ENCODE data around the gene SDC4.

SDC4 gene

DNA sequence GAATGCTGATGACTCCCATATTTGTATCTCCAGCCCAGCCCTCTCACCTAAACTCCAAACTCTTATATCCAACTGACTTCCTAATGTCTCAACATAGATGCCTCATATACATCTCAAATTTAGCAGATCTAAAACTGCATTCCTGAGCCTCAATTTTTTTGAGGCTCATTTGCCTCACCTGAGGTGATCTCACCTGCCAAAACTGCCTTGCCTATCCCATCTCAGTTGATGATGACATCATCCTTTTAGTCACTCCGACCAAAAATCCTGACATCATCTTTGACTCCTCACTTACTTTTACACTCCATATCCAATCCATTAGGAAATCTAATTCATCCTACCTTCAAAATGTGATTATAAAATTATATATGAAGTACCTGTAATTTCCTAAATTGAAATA lies 68.2 kb downstream of the SDC4 start:
- TF ChIP-seq, protein P1, sequence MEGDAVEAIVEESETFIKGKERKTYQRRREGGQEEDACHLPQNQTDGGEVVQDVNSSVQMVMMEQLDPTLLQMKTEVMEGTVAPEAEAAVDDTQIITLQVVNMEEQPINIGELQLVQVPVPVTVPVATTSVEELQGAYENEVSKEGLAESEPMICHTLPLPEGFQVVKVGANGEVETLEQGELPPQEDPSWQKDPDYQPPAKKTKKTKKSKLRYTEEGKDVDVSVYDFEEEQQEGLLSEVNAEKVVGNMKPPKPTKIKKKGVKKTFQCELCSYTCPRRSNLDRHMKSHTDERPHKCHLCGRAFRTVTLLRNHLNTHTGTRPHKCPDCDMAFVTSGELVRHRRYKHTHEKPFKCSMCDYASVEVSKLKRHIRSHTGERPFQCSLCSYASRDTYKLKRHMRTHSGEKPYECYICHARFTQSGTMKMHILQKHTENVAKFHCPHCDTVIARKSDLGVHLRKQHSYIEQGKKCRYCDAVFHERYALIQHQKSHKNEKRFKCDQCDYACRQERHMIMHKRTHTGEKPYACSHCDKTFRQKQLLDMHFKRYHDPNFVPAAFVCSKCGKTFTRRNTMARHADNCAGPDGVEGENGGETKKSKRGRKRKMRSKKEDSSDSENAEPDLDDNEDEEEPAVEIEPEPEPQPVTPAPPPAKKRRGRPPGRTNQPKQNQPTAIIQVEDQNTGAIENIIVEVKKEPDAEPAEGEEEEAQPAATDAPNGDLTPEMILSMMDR (IDR thresholded peaks at IDR 0.05): no peak
- H3K4me3 ChIP-seq: no peak overlapping the region
- no peak overlapping the region for H3K27ac ChIP-seq
- no peak for DNase-seq (ENCODE audit: low spot score)

DNA sequence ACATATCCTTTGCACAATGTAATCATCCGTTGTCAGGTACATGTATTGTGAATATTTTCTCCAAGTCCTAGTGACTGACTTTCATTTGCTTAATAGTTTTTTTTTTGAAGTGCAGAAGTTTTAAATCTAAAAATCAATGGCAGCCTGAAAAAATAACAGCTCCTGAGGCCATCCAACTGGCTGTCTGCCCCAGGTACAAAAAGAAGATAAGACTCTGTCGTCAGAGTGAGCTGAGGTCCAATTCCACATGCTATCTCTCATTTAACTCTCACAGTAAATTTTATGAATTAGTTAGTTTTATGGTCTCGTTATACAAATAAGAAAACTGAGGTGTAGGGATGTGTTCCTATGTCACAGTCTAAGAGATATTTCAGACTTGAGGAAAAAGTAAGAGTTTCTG lies 72.9 kb downstream of the SDC4 start:
- Histone ChIP-seq H3K4me3 (no peak overlapping the region), H3K27ac (no peak overlapping the region)
- no peak for DNase-seq (ENCODE audit: low spot score)
- TF ChIP-seq, protein P1 (IDR thresholded peaks at IDR 0.05): no peak

All from coronary artery (tissue), 2 donors.